Measurements from ENCODE around the gene IFNAR2. TPM values are rescaled to one million over a fixed set of nuclear protein-coding genes. Genes with fewer than 3 reads are reported as not detected.
A peak's percentile ranks its signal among the peaks of the same experiment; 100 is the strongest.
"Not testable (repeated sequence)": the region's sequence is repeated elsewhere in the genome, so short reads cannot be mapped to it uniquely, and the experiment has no call there.

The IFNAR2 gene
- total RNA-seq, 4 donors from 2014 or later = 6.6 to 13.2 (median 9.7) TPM

GRCh38 chr21:33236013-33236686, 6.4 kb downstream of the IFNAR2 start:
- TF ChIP-seq POLR2A (IDR thresholded peaks at IDR 0.05) = no peak
- no peak for TF ChIP-seq CTCF (IDR thresholded peaks at IDR 0.05)

GRCh38 chr21:33236766-33237165, 7.0 kb downstream of the IFNAR2 start:
- Histone ChIP-seq H3K27me3 (no peaks in the 10 kb centered on the region), H3K27ac (peak overlapping the region in 1 of 4 donors; percentile 67), H3K36me3 (no peaks in the 10 kb centered on the region), H3K4me1 (peaks cover 0 to 14% (median 9%) of the 10 kb centered on the region in 4 donors), H3K9me3 (no peaks in the 10 kb centered on the region), H3K4me3 (no peak overlapping the region)
- no peak for TF ChIP-seq POLR2A (IDR thresholded peaks at IDR 0.05)
- no peak for TF ChIP-seq CTCF (IDR thresholded peaks at IDR 0.05)
- DNase-seq = no peak

More at GRCh38 chr21:33236013-33236686, 6.4 kb downstream of the IFNAR2 start:
- Histone ChIP-seq H3K27me3 (no peaks in the 10 kb centered on the region), H3K36me3 (no peaks in the 10 kb centered on the region), H3K9me3 (no peaks in the 10 kb centered on the region), H3K4me3 (no peak overlapping the region), H3K27ac (peak overlapping the region in 1 of 4 donors; percentile 67), H3K4me1 (peaks cover 0 to 18% (median 9%) of the 10 kb centered on the region in 4 donors)
- no peak for DNase-seq

- H3K4me3 ChIP-seq = no peak overlapping the region
- no peak for DNase-seq
- no peak for TF ChIP-seq CTCF (IDR thresholded peaks at IDR 0.05)
- no peak for TF ChIP-seq POLR2A (IDR thresholded peaks at IDR 0.05)
- H3K9me3 ChIP-seq = no peaks in the 10 kb centered on the region
- no peaks in the 10 kb centered on the region for H3K36me3 ChIP-seq
- peak overlapping the region in 3 of 4 donors; percentile 10 to 67 (median 25) for H3K27ac ChIP-seq
- no peaks in the 10 kb centered on the region for H3K27me3 ChIP-seq
- peaks cover 0 to 10% (median 7%) of the 10 kb centered on the region in 4 donors for H3K4me1 ChIP-seq
These were observed 7.7 kb downstream of the IFNAR2 start for GRCh38 chr21:33237486-33237885.

GRCh38 chr21:33238146-33238545, 8.4 kb downstream of the IFNAR2 start:
- H3K9me3 ChIP-seq = no peaks in the 10 kb centered on the region
- no peak overlapping the region for H3K4me3 ChIP-seq
- no peaks in the 10 kb centered on the region for H3K36me3 ChIP-seq
- DNase-seq = no peak
- H3K4me1 ChIP-seq = peaks cover 0 to 10% (median 4%) of the 10 kb centered on the region in 4 donors
- no peaks in the 10 kb centered on the region for H3K27me3 ChIP-seq
- TF ChIP-seq POLR2A (IDR thresholded peaks at IDR 0.05) (no peak), CTCF (IDR thresholded peaks at IDR 0.05) (no peak)
- peak overlapping the region; percentile 10 to 67 (median 22) for H3K27ac ChIP-seq

- Histone ChIP-seq H3K27me3 (no peaks in the 10 kb centered on the region), H3K4me3 (no peak overlapping the region), H3K9me3 (no peaks in the 10 kb centered on the region), H3K4me1 (peaks cover 0 to 14% (median 4%) of the 10 kb centered on the region in 4 donors), H3K36me3 (no peaks in the 10 kb centered on the region), H3K27ac (peak overlapping the region in 3 of 4 donors; percentile 18 to 67 (median 25))
- TF ChIP-seq CTCF (IDR thresholded peaks at IDR 0.05) (no peak), POLR2A (IDR thresholded peaks at IDR 0.05) (no peak)
- no peak for DNase-seq
These were observed 9.0 kb downstream of the IFNAR2 start for GRCh38 chr21:33238565-33239255.

GRCh38 chr21:33239559-33240127, 9.9 kb downstream of the IFNAR2 start:
- not testable (repeated sequence) for H3K9me3 ChIP-seq, H3K4me3 ChIP-seq, H3K27me3 ChIP-seq, H3K36me3 ChIP-seq, DNase-seq
- peaks cover 0 to 17% (median 4%) of the 10 kb centered on the region in 4 donors for H3K4me1 ChIP-seq
- peak overlapping the region in 1 of 4 donors; percentile 67 for H3K27ac ChIP-seq

Measured in Peyer's patch (tissue), 4 donors.